ENCODE measurements around the gene MAP2K7. TPM values are rescaled to one million over a fixed set of nuclear protein-coding genes. Genes with fewer than 3 reads are reported as not detected.

The MAP2K7 gene
- total and polyA plus RNA-seq, 8 donors: 4.1 to 52.2 (median 14.7) TPM

- no peak overlapping the region for H3K4me3 ChIP-seq
- DNase-seq: no peak
- no peaks in the 10 kb centered on the region for H3K9me3 ChIP-seq
- peaks cover 40 to 58% (median 54%) of the 10 kb centered on the region in 4 donors for H3K36me3 ChIP-seq
- H3K4me1 ChIP-seq: peaks cover 22 to 45% (median 26%) of the 10 kb centered on the region in 4 donors
- peaks cover 12 to 64% (median 38%) of the 10 kb centered on the region in 3 donors for H3K27me3 ChIP-seq
- intact Hi-C loops (cut with DNase I; ENCODE audit: low total_unique reads): no loop called here
- TF ChIP-seq CTCF (IDR thresholded peaks at IDR 0.05): no peak
- TF ChIP-seq EP300 (IDR thresholded peaks at IDR 0.05): no peak
- TF ChIP-seq POLR2AphosphoS5 (IDR thresholded peaks at IDR 0.05): no peak
- TF ChIP-seq POLR2A (IDR thresholded peaks at IDR 0.05): no peak
- no peak overlapping the region for H3K27ac ChIP-seq
- WGBS, 5 donors: 92 to 95% (median 94%) methylated on average over 38 to 39 of the region's 39 CpGs
These were observed 9.3 kb downstream of the MAP2K7 start for GRCh38 chr19:7912697-7913564.

- TF ChIP-seq EP300 (IDR thresholded peaks at IDR 0.05) (no peak), CTCF (IDR thresholded peaks at IDR 0.05) (no peak), POLR2A (IDR thresholded peaks at IDR 0.05) (no peak), POLR2AphosphoS5 (IDR thresholded peaks at IDR 0.05) (no peak)
- peaks cover 40 to 53% (median 51%) of the 10 kb centered on the region in 4 donors for H3K36me3 ChIP-seq
- H3K27ac ChIP-seq: no peak overlapping the region
- H3K9me3 ChIP-seq: no peaks in the 10 kb centered on the region
- DNase-seq: no peak
- intact Hi-C loops (cut with DNase I; ENCODE audit: low total_unique reads): no loop called here
- 77 to 91% (median 82%) methylated on average over 10 of the region's 10 CpGs for WGBS, 5 donors
- no peak overlapping the region for H3K4me3 ChIP-seq
- peaks cover 12 to 71% (median 45%) of the 10 kb centered on the region in 3 donors for H3K27me3 ChIP-seq
- H3K4me1 ChIP-seq: peaks cover 24 to 45% (median 28%) of the 10 kb centered on the region in 4 donors
These were observed 10.0 kb downstream of the MAP2K7 start for GRCh38 chr19:7913652-7914051.

- H3K4me3 ChIP-seq: no peak overlapping the region
- no peak for DNase-seq
- H3K9me3 ChIP-seq: no peaks in the 10 kb centered on the region
- H3K36me3 ChIP-seq: peaks cover 37 to 48% (median 46%) of the 10 kb centered on the region in 4 donors
- TF ChIP-seq CTCF (IDR thresholded peaks at IDR 0.05): no peak
- no peak for TF ChIP-seq EP300 (IDR thresholded peaks at IDR 0.05)
- no peak for TF ChIP-seq POLR2A (IDR thresholded peaks at IDR 0.05)
- no peak for TF ChIP-seq POLR2AphosphoS5 (IDR thresholded peaks at IDR 0.05)
- peaks cover 24 to 45% (median 31%) of the 10 kb centered on the region in 4 donors for H3K4me1 ChIP-seq
- WGBS, 5 donors: 58 to 61% (median 58%) methylated on average over 10 to 12 of the region's 12 CpGs
- H3K27me3 ChIP-seq: peaks cover 12 to 75% (median 50%) of the 10 kb centered on the region in 3 donors
- H3K27ac ChIP-seq: no peak overlapping the region
- intact Hi-C loops (cut with DNase I; ENCODE audit: low total_unique reads): no loop called here
These were observed 10.4 kb downstream of the MAP2K7 start for GRCh38 chr19:7914099-7914498.

- H3K4me3 ChIP-seq: no peak within 1 kb of the TSS
- no peak within 1 kb of the TSS for H3K27ac ChIP-seq
- TF ChIP-seq POLR2AphosphoS5 (IDR thresholded peaks at IDR 0.05) (no peak), CTCF (IDR thresholded peaks at IDR 0.05) (no peak), POLR2A (IDR thresholded peaks at IDR 0.05) (no peak)
- 37 to 57% (median 46%) methylated on average over 7 to 12 of the region's 12 CpGs for WGBS, 5 donors
- intact Hi-C loops (cut with DNase I; ENCODE audit: low total_unique reads): no loop called here
- DNase-seq: no peak
- H3K4me1 ChIP-seq: peaks cover 28 to 51% (median 36%) of the 10 kb centered on the region in 4 donors
- H3K9me3 ChIP-seq: no peaks in the 10 kb centered on the region
- H3K27me3 ChIP-seq: peaks cover 12 to 81% (median 52%) of the 10 kb centered on the region in 3 donors
- H3K36me3 ChIP-seq: peaks cover 35 to 43% (median 41%) of the 10 kb centered on the region in 4 donors
These were observed 10.9 kb downstream of the MAP2K7 start, which contains the start of gene TGFBR3L for GRCh38 chr19:7914598-7915045. Gene TGFBR3L, plus strand, starts transcription at chr19:7914830.
